ENCODE measurements around the gene ATF5.

The ATF5 gene

GRCh38 chr19:49976496-49976895, 47.5 kb downstream of the ATF5 start:
- no peak for DNase-seq (ENCODE audit: low read depth in 2 of 2)

- DNase-seq (ENCODE audit: low read depth in 2 of 2), result no peak
Measured at GRCh38 chr19:49977076-49977475, 48.1 kb downstream of the ATF5 start.

GRCh38 chr19:49977881-49978280, 48.9 kb downstream of the ATF5 start:
- no peak for DNase-seq (ENCODE audit: low read depth in 2 of 2)

GRCh38 chr19:49978324-49978723, 49.3 kb downstream of the ATF5 start:
- no peak for DNase-seq (ENCODE audit: low read depth in 2 of 2)

- no peak for DNase-seq (ENCODE audit: low read depth in 2 of 2)
Measured at GRCh38 chr19:49981603-49982593, 52.9 kb downstream of the ATF5 start.
